T-helper 2 cell treated with Interferon-gamma antibody and Interleukin-4, amounts not matched to agents 100 ng/mL and 5 ng/mL, for 36 hours (primary cell): Measurements from ENCODE around the gene FBXL14. TPM values are rescaled to one million over a fixed set of nuclear protein-coding genes. Genes with fewer than 3 reads are reported as not detected.

Experiments
- intact Hi-C: fragments of 100-400 bp; cut with micrococcal nuclease; formaldehyde crosslinking; loops from one replicate; pipeline ENCODE4 v1.15.1; 2023
- total RNA-seq: library from RNA; stranded (reverse); gene quantifications from 2 replicates; pipeline ENCODE4 v1.2.3, GENCODE V29; 2022

The FBXL14 gene
- total RNA-seq, 1 donor from 2014 or later: 22.2 TPM

- intact Hi-C loops: loop anchor here (10.0 kb wide), 1 partner anchor 390 kb away; no protein-coding TSS in a partner anchor
Observed at GRCh38 chr12:1595026-1595561, 713 bp upstream of the FBXL14 start.

DNA sequence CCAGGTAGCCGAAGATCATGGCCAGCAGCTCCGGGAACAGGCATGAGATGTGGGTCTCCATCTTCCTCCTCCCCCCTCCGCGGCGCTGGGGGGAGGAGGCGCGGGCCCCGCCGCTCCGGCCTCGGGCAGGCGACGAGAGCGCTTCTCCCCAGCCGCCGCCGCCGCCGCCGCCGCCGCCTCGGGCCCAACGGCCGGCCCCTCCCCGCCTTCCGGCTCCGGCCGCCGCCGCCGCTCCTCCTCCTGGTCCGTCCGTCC lies 448 bp downstream of the FBXL14 start:
- intact Hi-C loops: loop anchor here (5.0 to 10.0 kb wide), 6 partner anchors 62 to 1032 kb away; partner anchors contain the start of genes ERC1, RAD52 and WNK1

- intact Hi-C loops: loop anchor here (5.0 to 10.0 kb wide), 6 partner anchors 61 to 1031 kb away; partner anchors contain the start of genes ERC1, RAD52 and WNK1
Observed at GRCh38 chr12:1593174-1594005, 991 bp downstream of the FBXL14 start.

DNA sequence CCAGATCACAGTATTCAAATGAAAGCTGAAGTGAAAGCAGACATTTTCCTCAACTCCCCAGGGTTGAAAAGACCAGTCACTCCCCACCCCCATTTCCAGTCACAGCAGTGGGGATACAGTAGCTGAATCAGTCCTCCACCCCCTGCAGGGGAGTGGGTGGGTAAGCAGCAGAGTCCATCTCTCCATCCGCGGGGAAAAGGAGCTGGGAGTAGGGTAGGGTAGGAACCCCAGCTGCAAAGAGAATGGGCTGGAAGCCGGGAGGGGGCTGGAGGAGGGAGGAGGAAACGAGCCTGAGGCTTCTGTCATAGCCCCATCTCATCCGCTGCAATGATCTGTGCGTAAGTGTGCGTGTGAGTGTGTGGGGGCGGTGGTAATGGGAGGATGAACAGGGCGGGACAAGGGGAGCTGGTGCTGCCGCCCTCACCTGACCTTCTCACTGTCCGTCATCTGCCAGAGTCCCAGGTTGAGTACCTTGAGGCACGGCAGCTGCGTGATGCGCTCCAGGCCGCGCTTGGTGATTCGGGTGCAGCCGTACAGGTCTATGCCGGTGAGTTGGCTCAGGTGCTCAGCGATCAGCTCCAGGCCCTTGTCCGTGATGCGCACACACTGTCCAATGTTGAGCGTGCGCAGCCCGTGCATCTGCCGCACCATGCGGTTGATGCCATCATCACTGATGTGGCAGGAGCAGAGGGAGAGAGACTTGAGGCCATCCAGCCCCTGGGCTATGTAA lies 1.8 kb downstream of the FBXL14 start:
- intact Hi-C loops: loop anchor here (5.0 to 10.0 kb wide), 6 partner anchors 60 to 1030 kb away; partner anchors contain the start of genes ERC1, RAD52 and WNK1

- intact Hi-C loops: loop anchor here (5.0 to 10.0 kb wide), 6 partner anchors 59 to 1029 kb away; partner anchors contain the start of genes ERC1, RAD52 and WNK1
Observed at GRCh38 chr12:1591543-1591942, 2.8 kb downstream of the FBXL14 start.

DNA sequence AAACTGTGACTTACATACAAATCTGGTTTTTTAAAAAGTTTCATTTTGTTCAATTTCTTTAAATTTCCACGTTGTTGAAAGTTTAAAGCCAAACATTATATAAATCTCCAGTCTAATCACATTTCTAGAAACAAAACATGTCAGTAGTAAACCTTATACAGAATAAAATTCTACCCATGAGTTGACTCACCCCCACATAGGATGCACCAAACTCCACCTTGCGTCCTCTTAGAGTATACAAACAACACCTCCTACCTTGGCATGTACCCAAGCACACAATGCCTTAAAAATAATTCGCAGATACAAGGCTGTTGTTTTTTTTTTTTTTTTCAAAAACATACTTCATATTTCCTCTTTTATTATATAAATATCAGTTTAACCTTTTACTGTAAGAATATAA lies 3.3 kb downstream of the FBXL14 start:
- intact Hi-C loops: loop anchor here (5.0 to 10.0 kb wide), 6 partner anchors 59 to 1029 kb away; partner anchors contain the start of genes ERC1, RAD52 and WNK1

GRCh38 chr12:1590221-1590979 lies 4.0 kb downstream of the FBXL14 start:
- intact Hi-C loops: loop anchor here (5.0 to 10.0 kb wide), 6 partner anchors 58 to 1028 kb away; partner anchors contain the start of genes ERC1, RAD52 and WNK1

- intact Hi-C loops: no loop called here
Observed at GRCh38 chr12:1588575-1588947, 5.8 kb downstream of the FBXL14 start.

DNA sequence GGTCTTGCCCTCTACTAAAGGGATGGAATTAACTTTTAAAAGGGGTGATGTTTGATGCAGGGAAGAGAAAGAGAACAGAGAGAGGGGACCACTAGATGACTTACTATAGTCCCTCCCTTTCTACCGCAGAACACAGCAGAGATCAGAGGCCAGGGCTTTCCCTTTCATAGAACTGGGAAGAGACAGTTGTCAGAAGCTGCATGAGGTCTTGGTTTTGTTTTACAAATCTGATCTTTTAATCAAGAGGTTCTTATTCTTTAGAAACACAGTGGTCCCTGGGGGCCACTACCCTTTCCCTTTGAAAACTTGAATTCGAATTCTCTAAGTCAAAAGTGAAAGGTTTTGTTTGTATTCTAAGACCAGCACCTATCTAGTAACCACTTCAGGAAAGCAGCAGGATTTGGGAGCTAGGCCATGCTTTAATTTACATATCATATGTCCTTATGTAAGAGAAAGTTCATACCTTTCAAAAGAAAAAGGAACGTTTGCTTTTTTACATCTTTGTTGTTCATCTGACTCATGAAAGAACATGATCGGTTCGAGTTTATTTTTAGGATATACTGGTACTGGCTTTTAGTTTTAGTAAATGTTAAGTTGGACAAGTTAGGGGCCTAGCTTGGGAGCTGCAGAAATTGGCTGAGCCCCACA lies 6.3 kb downstream of the FBXL14 start:
- intact Hi-C loops: no loop called here

DNA sequence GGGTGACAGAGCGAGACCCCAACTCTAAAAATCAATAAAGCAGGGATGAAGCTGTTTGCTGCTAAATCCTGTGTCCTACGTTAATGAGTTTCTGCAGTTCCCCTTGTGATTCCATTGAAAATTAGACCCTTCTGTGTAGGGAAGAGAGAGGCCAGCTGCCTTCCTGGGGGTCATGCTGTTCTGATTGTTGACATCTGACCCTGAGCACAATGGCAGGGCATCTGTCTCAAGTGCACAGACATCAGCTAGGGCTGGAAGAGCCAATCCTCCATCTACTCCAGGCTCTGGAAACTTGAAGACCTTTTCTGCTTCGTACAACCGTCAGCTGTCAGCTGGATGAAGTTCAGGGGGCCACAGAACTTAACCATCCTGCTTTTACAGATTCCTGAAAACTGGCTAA lies 10.1 kb downstream of the FBXL14 start:
- intact Hi-C loops: no loop called here

GRCh38 chr12:1583421-1584078 lies 10.8 kb downstream of the FBXL14 start:
- intact Hi-C loops: loop anchor here (1.0 kb wide), 1 partner anchor 465 kb away; no protein-coding TSS in a partner anchor

GRCh38 chr12:1582709-1583050 lies 11.7 kb downstream of the FBXL14 start:
- intact Hi-C loops: loop anchor here (1.0 kb wide), 1 partner anchor 464 kb away; no protein-coding TSS in a partner anchor

DNA sequence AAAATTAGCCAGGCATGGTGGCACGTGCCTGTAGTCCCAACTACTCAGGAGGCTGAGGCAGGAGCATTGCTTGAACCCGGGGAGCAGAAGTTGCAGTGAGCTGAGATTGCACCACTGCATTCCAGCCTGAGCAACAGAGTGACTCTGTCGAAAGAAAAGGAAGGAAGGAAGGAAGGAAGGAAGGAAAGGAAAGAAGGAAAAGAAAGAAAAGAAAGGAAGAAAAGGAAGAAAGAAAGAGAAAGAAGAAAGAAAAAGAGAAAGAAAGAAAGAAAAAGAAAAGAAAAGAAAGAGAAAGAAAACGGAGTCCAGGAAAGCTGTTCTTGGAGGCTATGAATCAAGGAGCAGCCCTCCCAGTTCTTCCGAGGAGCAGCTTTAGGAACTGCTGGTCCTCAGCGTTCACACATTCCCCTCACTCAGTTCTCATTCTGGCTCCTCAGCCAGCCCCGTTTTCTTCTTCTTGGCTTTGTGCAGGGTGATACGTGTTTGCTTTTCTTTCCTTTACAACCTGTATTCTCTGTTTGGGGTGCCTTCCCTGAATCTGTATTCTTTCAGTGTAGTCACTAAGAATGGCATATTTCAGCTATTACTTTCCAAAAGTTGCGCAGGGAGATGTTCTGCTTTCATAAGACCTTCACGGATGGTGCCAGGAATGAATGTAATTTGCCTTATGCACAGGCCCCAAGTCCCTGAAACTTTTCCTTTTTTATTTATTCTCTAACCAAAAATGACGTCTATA lies 12.2 kb downstream of the FBXL14 start:
- intact Hi-C loops: no loop called here

DNA sequence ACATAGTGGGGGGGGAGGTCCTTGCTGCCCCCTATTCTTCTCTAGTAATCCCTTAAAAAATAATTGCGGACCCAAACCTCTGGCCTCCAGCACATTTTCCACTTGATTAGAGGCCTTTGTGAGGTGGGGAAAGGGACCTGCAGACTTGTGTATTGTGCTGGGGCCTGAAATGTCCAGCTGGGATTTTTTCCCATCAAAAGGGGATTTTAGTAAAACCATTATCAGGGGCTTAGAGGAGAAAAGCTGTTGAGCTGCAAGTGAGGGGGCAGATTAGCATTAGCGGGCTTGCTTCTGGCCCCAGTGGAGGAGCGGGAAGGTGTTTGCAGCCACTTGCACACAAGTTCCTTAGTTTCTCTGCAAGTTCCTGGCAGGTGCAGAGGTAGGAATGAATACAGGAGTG lies 13.9 kb downstream of the FBXL14 start:
- intact Hi-C loops: no loop called here

DNA sequence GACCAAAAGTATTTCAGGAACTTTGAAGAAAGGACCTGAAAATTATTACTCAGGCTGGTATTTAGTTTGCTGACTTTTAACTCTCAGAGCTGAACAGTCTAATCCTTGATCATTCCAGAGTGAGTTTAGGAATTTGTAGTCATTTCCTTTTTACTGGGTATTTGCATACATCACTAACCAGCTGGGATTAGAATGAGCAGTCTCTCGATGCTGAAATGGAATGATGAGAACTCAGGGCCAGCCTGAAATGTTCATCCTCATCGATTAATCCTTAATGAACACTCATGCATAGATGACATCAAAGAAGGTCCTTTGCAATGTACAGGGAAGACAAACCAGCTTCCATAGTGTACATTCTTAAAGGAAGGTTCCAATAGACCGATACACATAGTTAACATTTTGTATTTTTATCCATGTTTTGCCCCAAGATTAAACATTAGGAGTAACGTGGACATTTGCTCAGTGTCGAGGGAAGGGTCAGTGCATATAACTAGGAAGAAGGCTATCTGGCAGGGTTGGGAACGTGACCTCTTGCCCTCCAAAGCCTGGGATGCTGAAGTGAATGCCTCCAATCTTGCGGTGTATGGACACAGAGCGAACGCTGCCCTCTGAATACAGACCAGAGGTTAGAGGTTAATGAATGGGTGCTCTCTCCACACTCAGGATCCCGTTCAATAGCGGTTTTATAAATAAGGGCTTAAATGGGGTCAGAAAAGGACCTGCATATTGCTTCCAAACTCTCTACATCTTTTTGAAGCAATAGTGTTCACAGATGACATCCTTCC lies 14.5 kb downstream of the FBXL14 start:
- intact Hi-C loops: no loop called here

- intact Hi-C loops: no loop called here
Observed at GRCh38 chr12:1576410-1577241, 17.8 kb downstream of the FBXL14 start.
